ENCODE measurements around the gene SPEN.

Gene SPEN

DNA sequence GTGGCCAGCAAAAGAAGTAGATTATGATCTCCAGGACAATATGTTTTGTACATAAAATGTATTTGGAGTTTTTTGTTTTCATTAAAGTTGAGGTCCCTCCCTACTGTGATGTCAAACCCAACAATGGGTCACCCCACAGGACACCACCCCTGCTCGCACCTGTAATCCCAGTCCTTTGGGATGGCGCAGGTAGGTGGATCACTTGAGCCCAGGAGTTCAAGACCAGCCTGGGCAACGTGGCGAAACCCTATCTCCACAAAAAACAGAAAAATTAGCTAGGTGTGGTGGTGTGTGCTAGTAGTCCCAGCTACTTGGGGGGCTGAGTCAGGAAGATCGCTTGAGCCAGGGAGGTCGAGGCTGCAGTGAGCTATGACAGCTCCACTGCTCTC, 119.4 kb downstream of the SPEN start:
- no peak for TF ChIP-seq CTCF (IDR thresholded peaks at IDR 0.05)
- no peaks in the 10 kb centered on the region for H3K27me3 ChIP-seq
- H3K9me3 ChIP-seq, result no peaks in the 10 kb centered on the region
- peaks cover 22% of the 10 kb centered on the region for H3K36me3 ChIP-seq
- no peak overlapping the region for H3K4me3 ChIP-seq (ENCODE audit: low read depth in 1 of 2, low read length in 1 of 2)
- H3K27ac ChIP-seq, result no peak overlapping the region
- H3K4me1 ChIP-seq (ENCODE audit: control insufficient read depth in 1 of 2, insufficient read depth in 1 of 2, low read depth in 1 of 2, low read length in 1 of 2), result peaks cover 14 to 15% of the 10 kb centered on the region in 2 experiments

DNA sequence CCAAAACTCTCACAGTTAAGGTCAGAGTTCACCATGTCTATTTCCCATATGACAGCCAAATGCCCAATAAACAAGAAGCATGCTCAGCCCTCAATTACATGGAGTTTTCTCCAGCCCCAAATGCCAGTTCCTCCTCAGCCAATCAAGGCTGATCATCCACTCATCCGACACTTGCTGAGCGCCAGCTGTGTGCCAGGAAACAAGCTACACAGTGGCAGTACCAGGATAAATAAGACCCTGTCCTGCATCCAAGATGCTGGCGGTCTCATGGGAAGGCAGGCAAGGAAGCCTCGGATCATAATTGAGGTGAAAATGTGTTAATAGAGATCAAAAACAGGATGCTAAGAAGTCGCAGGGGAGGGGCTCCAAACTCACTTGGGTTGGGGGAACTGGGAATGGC, 120.7 kb downstream of the SPEN start:
- Histone ChIP-seq H3K4me3 (ENCODE audit: low read depth in 1 of 2, low read length in 1 of 2) (no peak overlapping the region), H3K27me3 (no peaks in the 10 kb centered on the region), H3K9me3 (no peaks in the 10 kb centered on the region), H3K27ac (no peak overlapping the region), H3K36me3 (peaks cover 34% of the 10 kb centered on the region), H3K4me1 (ENCODE audit: control insufficient read depth in 1 of 2, insufficient read depth in 1 of 2, low read depth in 1 of 2, low read length in 1 of 2) (peaks cover 14 to 15% of the 10 kb centered on the region in 2 experiments)
- TF ChIP-seq CTCF (IDR thresholded peaks at IDR 0.05), result no peak

- H3K36me3 ChIP-seq, result peaks cover 41% of the 10 kb centered on the region
- no peak overlapping the region for H3K27ac ChIP-seq
- no peak overlapping the region for H3K4me3 ChIP-seq (ENCODE audit: low read depth in 1 of 2, low read length in 1 of 2)
- peaks cover 14 to 15% of the 10 kb centered on the region in 2 experiments for H3K4me1 ChIP-seq (ENCODE audit: control insufficient read depth in 1 of 2, insufficient read depth in 1 of 2, low read depth in 1 of 2, low read length in 1 of 2)
- H3K27me3 ChIP-seq, result no peaks in the 10 kb centered on the region
- no peak for TF ChIP-seq CTCF (IDR thresholded peaks at IDR 0.05)
- no peaks in the 10 kb centered on the region for H3K9me3 ChIP-seq
Measured at GRCh38 chr1:15969321-15969880, 121.9 kb downstream of the SPEN start.

DNA sequence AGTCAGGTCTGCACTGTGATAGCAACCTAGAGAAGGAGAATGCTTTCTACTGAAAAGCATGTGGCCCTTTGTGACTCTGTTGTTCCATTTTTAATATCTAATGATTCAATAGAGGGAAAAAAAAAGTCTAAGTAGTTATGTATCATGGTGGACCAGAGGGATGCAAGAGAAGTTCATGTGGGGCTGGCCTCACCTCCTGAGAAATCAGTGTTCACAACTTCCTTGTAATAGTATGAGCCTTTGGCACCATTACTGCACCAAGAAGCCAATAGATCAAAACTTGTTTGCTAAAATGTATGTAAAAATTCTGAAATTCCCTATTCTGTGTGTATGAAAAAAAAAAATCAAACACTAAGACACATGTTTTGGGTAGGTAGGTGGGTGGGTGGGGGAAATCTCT, 123.4 kb downstream of the SPEN start:
- H3K4me3 ChIP-seq (ENCODE audit: low read depth in 1 of 2, low read length in 1 of 2), result no peak overlapping the region
- peaks cover 41% of the 10 kb centered on the region for H3K36me3 ChIP-seq
- H3K27me3 ChIP-seq, result no peaks in the 10 kb centered on the region
- peaks cover 14% of the 10 kb centered on the region in 2 experiments for H3K4me1 ChIP-seq (ENCODE audit: control insufficient read depth in 1 of 2, insufficient read depth in 1 of 2, low read depth in 1 of 2, low read length in 1 of 2)
- H3K27ac ChIP-seq, result no peak overlapping the region
- H3K9me3 ChIP-seq, result no peaks in the 10 kb centered on the region
- TF ChIP-seq CTCF (IDR thresholded peaks at IDR 0.05), result no peak

GRCh38 chr1:15972409-15972808, 124.9 kb downstream of the SPEN start:
- no peak overlapping the region for H3K27ac ChIP-seq
- H3K27me3 ChIP-seq, result no peaks in the 10 kb centered on the region
- H3K4me3 ChIP-seq (ENCODE audit: low read depth in 1 of 2, low read length in 1 of 2), result no peak overlapping the region
- no peak for TF ChIP-seq CTCF (IDR thresholded peaks at IDR 0.05)
- peaks cover 41% of the 10 kb centered on the region for H3K36me3 ChIP-seq
- peaks cover 7 to 12% of the 10 kb centered on the region in 2 experiments for H3K4me1 ChIP-seq (ENCODE audit: control insufficient read depth in 1 of 2, insufficient read depth in 1 of 2, low read depth in 1 of 2, low read length in 1 of 2)
- no peaks in the 10 kb centered on the region for H3K9me3 ChIP-seq

- no peak overlapping the region for H3K27ac ChIP-seq
- H3K9me3 ChIP-seq, result no peaks in the 10 kb centered on the region
- H3K36me3 ChIP-seq, result peaks cover 33% of the 10 kb centered on the region
- H3K4me3 ChIP-seq (ENCODE audit: low read depth in 1 of 2, low read length in 1 of 2), result no peak overlapping the region
- TF ChIP-seq CTCF (IDR thresholded peaks at IDR 0.05), result no peak
- H3K4me1 ChIP-seq (ENCODE audit: control insufficient read depth in 1 of 2, insufficient read depth in 1 of 2, low read depth in 1 of 2, low read length in 1 of 2), result peaks cover 7 to 12% of the 10 kb centered on the region in 2 experiments
- H3K27me3 ChIP-seq, result no peaks in the 10 kb centered on the region
Measured at GRCh38 chr1:15973772-15974171, 126.3 kb downstream of the SPEN start.
